ENCODE results near the gene CREB3L2. TPM values are rescaled to one million over a fixed set of nuclear protein-coding genes. Genes with fewer than 3 reads are reported as not detected.
"Not testable (repeated sequence)": the region's sequence is repeated elsewhere in the genome, so short reads cannot be mapped to it uniquely, and the experiment has no call there.

CREB3L2 gene
- total RNA-seq, 1 experiment from 2014 or later: 18.2 TPM

DNA sequence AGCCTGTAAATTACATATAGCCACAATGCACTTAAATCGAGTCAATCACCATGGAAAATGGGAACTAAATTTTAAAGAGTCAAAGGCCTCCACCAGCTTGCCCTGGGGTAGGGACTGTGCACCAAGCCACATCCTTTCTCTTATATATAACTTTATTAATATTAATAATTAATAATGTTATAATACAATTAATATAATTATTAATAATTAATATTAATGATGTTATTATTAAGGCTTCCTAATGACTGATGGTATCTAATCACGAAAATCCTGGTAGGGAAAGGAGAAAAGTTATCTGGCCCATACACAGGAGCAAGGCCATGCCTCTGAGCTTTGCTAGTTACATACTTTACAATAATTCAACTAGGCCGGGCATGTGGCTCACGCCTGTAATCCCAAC lies 87.9 kb downstream of the CREB3L2 start:
- no peak for DNase-seq (ENCODE audit: extremely low read depth, low read depth)

DNA sequence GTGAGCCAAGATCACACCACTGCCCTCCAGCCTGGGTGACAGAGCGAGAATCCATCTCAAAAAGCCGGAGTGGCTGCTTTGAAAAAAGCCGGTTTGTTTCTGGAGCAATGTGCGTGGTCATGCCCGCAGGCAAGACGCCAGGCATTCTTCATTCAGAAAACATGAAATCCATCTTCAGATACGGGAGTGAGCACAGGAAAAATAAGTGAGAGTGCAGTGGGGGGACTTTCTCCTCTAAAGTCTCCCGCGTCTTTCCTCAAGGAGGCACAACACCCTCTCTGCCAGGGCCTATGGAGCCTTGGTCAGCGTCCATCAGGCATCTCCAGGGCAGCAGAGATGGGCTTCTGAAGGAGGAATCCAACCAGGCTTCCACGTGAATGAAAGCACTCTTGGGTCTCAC lies 92.8 kb downstream of the CREB3L2 start:
- DNase-seq (ENCODE audit: extremely low read depth, low read depth): no peak

DNA sequence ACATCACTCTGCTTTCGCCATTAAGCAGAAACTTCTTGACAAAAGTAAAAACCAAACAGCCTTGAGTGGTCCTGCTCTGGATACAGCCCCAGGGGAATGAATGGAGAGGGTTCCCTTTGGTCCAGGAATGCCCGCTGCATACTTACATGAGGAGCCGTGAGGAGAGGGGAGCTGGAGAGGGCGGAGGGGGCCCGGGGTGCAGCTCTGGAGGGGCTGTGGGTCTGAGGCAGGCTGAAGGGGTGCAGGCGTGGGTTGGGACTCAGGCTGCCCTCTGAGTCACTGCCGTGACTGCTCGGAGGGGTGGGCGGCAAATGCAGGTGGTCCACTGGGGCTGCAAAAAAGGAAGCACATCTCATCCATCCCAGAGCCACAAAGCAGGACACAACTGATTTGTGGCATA lies 93.8 kb downstream of the CREB3L2 start:
- no peak for DNase-seq (ENCODE audit: extremely low read depth, low read depth)

DNA sequence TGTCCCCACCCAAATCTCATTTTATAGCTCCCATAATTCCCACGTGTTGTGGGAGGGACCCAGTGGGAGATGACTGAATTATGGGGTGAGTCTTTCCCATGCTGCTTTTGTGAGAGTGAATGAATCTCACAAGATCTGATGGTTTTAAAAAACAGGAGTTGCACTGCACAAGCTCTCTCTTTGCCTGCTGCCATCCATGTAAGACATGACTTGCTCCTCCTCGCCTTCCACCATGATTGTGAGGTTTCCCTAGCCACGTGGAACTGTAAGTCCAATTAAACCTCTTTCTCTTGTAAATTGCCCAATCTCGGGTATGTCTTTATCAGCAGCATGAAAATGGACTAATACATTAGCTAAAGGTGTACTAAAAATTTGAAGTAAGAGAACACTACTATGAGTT lies 95.2 kb downstream of the CREB3L2 start:
- not testable (repeated sequence) for DNase-seq (ENCODE audit: extremely low read depth, low read depth)

DNA sequence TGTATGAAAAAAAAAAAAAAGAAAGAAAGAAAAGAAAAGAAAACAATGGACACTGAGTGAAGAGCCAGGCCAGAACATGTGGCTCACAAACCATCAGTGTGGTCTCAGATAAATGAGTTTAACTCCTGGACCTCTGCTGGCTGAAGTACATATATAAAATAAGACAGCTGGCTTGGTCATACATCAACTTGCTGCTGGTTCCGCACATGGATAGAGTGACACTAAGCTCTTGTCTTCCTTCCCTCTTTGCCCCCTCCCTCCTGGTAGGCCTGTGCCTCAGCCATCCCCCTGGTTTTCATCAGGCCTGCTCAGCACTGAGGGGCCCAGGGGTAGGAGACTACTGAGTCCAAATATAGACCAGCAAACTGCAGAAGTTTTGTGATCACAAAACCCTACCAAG lies 97.1 kb downstream of the CREB3L2 start:
- DNase-seq (ENCODE audit: extremely low read depth, low read depth): no peak

DNA sequence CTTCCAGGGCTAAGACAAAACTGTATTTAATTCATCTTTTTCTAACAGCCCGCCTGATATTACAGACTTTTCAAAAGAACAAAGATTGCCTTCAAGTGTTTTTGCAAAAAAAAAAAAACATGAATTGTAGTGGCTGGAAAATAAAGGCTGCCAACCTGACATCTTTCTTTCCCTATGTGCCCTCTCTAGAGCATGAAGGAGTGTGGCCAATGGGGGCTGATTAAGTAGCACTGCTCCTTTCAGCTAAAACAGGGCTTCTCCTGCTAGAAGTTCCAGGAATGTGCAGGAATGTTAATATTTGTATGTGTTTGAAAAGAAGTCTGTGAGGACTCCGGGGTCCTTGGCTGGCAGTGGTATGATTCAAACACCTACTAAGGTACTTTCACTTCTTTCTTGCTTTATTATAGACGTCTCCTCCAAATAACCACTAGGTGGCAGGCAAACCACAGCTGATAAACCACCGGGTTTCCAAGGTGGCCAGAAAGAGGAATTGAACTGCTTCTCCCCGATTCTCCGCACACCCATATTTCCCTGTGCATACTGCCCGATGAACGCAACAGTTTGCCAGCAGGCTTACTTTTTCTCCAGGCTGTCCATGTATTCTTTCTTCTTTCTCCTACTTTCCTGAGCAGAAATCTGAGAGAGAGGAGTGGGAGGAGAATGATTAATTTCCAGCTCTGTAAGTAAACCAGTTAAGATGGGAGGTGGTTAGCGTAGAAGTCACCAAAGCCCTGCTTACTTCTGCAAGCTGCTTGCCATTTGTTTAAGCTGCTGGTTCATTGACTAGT lies 98.3 kb downstream of the CREB3L2 start:
- DNase-seq (ENCODE audit: extremely low read depth, low read depth): peak; percentile 75

DNA sequence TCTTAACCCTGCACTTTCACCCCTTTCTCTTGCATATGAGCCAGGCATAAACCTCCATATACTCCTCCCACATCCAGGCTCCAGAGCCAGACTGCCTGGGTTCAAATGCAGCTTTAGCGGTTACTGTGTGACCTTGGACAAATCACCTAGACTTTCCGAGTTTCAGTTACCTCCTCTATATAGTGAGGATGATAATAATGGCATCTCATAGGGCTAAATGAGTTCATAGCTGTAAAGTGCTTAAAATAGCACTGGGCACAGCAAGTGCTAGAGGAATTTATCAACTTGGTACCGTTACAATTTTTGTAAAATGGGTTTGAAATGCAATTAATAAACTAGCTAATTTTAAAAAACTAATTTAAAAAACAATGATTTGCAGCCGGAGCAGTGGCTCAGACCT lies 101.7 kb downstream of the CREB3L2 start:
- no peak for DNase-seq (ENCODE audit: extremely low read depth, low read depth)

DNA sequence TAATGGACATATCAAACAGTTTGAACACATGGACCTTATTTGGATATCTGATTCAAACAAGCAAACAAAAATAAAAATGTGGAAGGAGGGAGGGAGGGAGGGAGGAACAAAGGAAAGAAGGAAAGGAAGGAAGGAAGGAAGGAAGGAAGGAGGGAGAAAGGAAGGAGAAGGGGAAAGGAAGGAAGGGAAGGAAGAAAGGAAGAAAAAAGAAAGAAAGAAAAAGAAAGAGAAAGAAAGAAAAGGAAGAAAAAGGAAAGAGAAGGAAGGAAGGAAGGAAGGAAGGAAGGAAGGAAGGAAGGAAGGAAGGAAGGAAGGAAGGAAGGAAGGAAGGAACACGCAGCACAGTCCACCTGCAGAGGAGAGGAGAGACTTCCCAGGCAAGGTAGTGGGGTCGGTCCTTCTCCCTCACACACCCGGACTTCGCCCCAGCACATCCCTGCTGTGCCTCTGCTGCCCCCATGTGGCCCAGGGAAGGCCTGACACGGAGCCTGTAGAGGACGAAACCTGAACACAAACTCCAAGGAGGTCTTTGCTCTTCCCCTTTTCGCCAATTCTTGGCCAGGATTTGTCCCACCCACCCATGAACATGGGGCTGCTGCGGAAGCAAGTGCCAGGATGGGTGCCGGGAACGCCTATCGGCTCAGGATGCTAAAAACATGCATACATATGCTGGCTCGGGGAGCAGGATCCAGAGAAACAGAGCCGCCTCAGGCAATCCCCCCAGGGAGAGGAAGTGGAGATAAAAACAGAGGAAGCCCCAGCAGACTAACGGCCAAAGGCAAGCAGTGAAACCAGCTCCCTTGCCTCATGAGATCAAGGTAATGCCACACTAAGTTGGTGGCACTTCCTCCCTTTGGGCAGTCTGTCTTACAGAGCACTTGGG lies 102.8 kb downstream of the CREB3L2 start:
- peak; percentile 72 for DNase-seq (ENCODE audit: extremely low read depth, low read depth)

DNA sequence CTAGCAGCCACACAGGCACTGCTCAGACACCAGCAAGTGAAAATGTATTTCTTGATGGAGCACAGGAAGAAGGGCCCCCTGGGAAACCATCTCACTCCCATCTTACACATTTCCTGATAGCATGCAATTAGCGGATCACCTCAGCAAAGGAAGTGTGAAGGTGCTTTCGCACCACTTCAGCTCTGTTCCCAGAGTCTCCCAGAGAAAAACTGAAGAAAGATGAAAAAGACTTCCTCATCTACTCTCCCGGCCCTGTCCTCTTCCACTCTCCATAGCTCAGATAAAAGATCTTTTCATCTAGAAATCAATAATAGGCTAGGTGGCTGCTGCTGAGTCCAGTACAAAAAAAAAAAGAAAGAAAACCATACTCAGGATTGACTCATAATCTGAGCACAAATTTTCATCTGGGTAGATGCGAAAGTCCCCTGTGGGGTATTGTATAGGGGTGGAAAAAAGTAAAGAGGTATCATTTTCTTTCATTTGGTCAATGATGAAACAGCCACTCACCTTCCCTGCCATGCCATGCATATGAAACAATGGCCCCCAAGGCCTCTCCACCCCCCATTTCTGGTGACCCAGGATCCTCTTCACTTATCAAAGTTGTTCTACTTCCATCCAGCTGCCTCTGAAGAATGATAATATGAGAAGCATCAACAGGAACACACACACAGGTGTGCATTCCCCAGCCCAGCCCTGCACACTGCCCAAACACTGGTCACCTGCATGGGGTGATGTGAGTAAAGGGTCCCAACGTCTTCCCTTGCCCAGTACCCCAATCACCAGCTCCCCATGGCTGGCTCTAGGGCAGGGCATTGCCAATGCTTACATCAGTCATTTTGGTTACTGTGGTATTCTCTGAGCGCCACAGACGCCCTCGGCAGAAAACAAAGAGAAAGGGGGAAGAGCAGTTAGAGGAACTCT lies 106.3 kb downstream of the CREB3L2 start:
- DNase-seq (ENCODE audit: extremely low read depth, low read depth): no peak

DNA sequence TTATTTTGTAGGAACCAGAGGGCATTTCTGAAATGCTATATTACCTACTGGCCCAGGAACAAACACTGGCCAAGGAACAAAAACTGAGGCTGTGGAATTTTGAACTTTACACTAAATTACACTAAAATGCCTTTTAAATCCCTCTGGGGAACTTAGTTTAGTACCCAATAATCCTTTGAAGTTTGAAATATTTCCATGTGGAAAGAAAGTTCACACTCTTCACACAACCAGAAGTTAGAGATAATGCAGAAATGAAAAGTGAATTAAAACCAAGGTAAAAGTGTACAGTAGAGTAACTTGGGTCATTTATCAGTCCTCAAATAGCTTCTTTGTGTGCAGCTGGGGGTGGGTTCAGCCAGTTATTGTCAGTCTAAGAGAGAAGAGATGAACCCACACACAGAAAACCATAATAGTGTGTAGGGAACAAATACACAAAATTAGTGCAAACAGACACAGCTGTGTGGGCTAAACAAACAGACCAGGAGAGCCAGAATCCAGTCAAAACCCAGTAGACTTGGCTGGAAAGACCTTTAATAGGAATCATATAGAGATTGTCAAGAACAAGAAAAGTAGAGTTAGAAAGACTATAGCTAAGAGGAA lies 108.6 kb downstream of the CREB3L2 start:
- DNase-seq (ENCODE audit: extremely low read depth, low read depth): no peak

DNA sequence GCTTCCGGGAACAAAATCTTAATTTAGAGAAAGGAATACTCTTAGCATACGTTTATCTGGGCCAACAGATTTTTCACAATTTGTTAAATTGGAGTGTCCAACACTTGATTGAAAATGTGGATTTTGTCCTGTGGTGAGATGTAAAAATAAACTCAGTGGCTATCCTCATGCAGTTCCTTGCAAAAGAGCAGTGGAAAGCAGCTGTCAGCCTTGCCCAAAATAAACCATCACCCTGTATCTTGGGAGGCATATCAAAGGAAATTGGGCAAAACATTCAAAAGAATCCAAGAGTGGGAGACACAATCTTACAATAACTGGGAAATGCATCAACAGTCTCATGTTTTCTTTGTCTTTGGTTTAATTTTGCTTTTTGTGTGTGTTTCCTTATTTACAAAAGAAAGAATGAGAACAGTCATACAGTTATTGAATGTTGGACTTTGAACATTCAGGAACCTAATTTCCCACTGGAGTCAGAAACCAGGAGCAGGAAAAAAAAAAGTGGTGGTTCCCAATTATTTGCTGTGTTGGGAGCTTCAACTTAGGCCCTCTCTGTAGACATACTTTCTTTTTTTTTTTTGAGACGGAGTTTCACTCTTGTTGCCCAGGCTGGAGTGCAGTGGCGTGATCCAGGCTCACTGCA lies 110.8 kb downstream of the CREB3L2 start:
- DNase-seq (ENCODE audit: extremely low read depth, low read depth): no peak

DNA sequence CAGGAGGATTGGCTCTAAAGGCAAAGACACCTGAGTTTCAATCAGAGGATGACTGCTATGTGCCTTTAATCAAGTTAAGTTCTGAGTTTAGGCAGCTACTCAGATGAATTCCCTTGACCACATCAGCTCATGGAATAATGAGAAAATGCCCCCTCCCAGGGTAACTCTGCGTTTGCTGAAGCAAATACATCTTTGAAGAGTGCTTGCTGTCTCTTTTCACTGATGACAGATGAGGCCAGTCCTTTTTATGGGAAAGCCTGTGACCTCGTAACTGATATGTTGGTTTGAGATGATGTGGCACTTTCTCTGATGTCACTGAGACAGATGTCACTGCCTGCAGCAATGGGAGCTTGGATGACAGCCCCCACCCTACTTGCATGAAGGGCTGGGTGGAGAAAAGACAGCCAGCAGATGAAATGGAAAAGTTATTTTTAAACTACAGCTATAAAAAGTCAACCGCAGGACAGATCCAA lies 111.4 kb downstream of the CREB3L2 start:
- DNase-seq (ENCODE audit: extremely low read depth, low read depth): no peak

DNA sequence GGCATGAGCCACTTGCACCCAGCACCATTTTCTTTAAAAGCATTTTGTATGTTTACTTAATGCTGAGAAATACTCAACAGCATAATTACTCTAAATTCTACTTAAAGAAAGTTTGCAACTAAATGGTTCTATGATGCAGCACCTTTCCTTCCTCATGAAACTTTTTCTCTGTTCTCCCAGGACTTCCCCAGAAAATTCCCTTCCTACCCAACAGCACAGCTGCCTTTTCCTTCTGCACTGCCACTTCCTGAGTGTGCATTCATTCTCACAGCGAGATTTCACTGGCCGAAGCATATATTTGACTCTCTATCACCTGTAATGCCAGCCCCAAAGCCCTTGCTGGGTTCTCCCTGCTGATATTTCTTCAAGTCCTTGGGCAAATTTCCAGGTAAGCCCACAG lies 113.6 kb downstream of the CREB3L2 start:
- DNase-seq (ENCODE audit: extremely low read depth, low read depth): no peak

DNA sequence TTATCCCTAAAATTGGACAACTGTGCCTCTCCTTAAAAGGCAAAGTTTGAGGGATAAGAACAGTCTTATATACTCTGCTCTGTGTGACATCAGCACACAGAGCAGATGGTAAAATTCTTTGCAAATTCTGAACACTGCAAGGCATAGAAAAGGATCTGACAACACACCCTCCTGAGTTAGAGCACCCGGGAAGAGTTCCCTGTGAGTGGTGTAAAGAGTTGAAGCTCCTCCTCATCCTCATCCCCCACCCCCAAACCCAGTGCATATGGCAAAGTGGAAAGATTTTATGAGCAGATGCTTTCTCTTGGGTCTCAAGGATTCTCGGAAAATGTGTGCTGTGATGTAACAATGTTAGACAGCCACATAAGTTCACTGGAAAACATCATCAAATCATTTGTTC lies 115.1 kb downstream of the CREB3L2 start:
- DNase-seq (ENCODE audit: extremely low read depth, low read depth): no peak

DNA sequence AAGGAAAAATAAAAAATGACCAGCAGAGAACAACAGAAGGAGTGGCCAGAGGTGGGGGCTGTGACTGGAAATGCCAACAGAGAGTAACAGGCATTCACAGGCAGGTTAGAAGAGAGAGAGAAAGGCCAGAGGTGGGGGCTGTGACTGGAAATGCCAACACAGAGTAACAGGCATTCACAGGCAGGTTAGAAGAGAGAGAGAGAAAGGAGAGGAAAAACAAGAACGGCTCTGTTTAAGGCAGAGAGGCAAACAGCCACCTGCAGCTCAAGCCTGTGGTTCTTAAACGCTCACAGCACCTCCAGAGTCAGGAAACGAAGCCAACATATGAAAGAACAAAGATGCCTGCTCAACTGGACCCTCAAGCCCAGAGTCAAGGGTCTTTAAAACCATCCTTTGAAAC lies 115.6 kb downstream of the CREB3L2 start:
- DNase-seq (ENCODE audit: extremely low read depth, low read depth): no peak

DNA sequence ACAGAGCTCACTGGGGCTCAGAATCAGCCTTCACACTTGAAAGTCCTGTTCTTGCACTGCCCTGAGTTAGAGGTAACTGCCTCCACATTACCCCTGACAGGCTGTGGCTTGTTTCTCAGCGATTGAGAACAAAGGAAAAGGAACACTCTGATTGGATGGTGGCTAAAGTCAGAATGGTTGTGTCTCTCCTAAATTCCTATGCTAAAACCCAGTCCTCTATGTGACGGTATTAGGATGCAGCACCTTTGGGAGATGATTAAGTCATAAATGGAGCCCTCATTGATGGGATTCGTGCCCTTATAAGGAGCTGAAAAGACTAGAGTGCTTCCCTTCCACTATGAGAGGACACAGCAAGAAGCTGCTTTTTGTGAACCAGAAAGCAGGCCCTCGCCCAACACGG lies 116.2 kb downstream of the CREB3L2 start:
- no peak for DNase-seq (ENCODE audit: extremely low read depth, low read depth)

DNA sequence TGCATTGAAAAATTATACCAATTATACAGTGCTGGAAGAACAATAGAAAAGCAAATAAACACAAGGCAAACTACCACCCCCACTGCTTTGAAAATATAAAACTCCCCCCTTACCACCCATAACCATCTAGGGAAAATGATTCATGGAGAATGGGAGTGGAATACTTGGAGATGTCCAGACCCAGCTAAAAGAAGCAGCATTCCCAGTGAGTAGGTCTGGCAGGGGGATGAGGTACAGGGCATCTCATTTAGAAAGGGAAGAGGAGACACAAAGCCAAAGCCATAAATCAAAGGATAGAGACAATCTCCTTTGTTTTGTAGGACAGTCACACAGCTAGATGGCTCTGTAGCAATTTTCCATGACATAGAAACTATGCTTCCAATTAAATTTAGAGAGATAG lies 119.1 kb downstream of the CREB3L2 start:
- no peak for DNase-seq (ENCODE audit: extremely low read depth, low read depth)

DNA sequence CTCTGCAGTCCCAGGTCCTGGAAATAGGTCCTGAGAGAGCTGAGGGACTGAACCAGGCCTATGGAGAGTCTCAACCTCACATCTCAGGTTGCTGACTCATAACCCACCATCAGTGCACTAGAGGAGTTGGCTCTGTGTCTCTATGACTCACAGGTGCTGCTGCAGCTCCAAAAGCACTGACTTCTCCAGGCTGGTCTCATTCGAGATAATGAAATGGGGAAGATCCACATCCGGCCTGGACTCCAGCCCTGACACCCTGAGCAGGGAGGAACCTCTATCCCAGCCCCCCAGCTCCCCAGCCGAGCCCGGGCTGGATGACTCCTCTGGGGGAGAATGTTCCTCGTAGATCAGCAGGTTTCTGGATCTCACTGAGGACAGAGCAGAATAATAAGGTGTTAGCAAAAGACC lies 119.6 kb downstream of the CREB3L2 start:
- DNase-seq (ENCODE audit: extremely low read depth, low read depth): no peak

DNA sequence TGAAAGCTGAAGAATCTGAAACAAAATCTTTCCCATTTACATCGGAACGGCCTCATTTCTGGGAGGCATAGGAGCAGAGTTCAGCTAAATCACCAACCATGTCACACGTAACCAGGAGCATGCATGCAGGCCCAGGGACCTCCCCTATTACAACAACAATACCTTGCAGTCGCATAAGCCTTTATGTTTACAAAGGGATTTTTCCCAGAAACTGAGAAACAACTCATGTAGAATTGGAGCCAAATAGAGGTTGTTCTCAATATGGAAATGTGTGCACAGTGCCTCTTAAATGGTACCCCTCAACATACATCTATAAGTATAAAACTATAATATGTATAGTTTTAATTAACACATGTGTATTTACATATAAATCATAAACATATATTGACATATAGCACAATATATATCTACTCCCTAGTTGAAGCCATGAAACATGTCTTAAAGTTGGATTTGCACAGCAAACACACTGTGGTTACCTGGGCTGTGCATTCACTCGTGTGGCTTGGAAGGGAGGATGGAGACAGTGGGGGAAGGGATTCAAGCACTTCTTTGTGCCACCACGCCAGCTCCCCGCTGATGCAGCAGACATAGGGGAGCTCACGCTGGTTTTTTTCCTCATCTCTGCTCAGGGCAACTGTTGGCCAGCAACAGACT lies 120.2 kb downstream of the CREB3L2 start:
- DNase-seq (ENCODE audit: extremely low read depth, low read depth): no peak

All from NCI-H460 (cell line).